Activated CD8-positive, alpha-beta T cell treated with anti-CD3 and anti-CD28 coated beads, Interleukin-2, amount 10 ng/mL, durations not matched to agents 7 days and 5 days (primary cell): ENCODE measurements around the gene ATP10D. TPM values are rescaled to one million over a fixed set of nuclear protein-coding genes. Genes with fewer than 3 reads are reported as not detected.
"Not testable (repeated sequence)": the region's sequence is repeated elsewhere in the genome, so short reads cannot be mapped to it uniquely, and the experiment has no call there.

Experiments
- ATAC-seq: fragments of 150-1000 bp; cut with Tn5 transposase; one replicate; pipeline ENCODE4 v1.10.0; 2021; ENCODE audit warnings: moderate library complexity
- CTCF ChIA-PET: fragments of 350-600 bp; sonication (Branson Sonifier 250); formaldehyde crosslinking; loops from one replicate; lab custom pipeline; 2021; ENCODE audit warnings: antibody characterized with exemption; lab: Charles Lee
- POLR2A ChIA-PET: fragments of 350-600 bp; sonication (Branson Sonifier 250); formaldehyde crosslinking; loops from one replicate; lab custom pipeline; 2021; ENCODE audit warnings: antibody characterized with exemption; lab: Charles Lee
- DNase-seq: peaks from one replicate; pipeline ENCODE4 v3.0.0-alpha.2; 2020
- H3K27ac Mint-ChIP-seq: one replicate; pipeline ENCODE4 v1.8.0; 2021; ENCODE audit warnings: mild to moderate bottlenecking, mixed read lengths
- H3K27me3 Mint-ChIP-seq: one replicate; pipeline ENCODE4 v1.8.0; 2021; ENCODE audit warnings: low read depth, mixed read lengths
- H3K36me3 Mint-ChIP-seq: one replicate; pipeline ENCODE4 v1.8.0; 2021; ENCODE audit warnings: low read depth, mixed read lengths
- H3K4me1 Mint-ChIP-seq: one replicate; pipeline ENCODE4 v1.8.0; 2021; ENCODE audit warnings: low read depth, mixed read lengths
- H3K4me3 Mint-ChIP-seq: one replicate; pipeline ENCODE4 v1.8.0; 2021; ENCODE audit warnings: mild to moderate bottlenecking, mixed read lengths
- H3K9me3 Mint-ChIP-seq: one replicate; pipeline ENCODE4 v1.8.0; 2022; ENCODE audit warnings: mixed read lengths; ENCODE audit not compliant: insufficient read depth
- total RNA-seq, 2 experiments: library from RNA; stranded (reverse); gene quantifications; one replicate each; pipeline ENCODE4 v1.2.3, GENCODE V29; 2021

Gene ATP10D
- total RNA-seq, 2 experiments from 2014 or later, result 10.1 to 11.7 TPM

- Mint-ChIP-seq H3K27ac (no peak overlapping the region), H3K36me3 (peaks cover 44% of the 10 kb centered on the region), H3K9me3 (peaks cover 20% of the 10 kb centered on the region), H3K27me3 (no peaks in the 10 kb centered on the region), H3K4me1 (peaks cover 59% of the 10 kb centered on the region), H3K4me3 (no peak overlapping the region)
- no peak for DNase-seq
- CTCF ChIA-PET, result interaction anchor here (1.0 kb wide), 1 partner anchor 28 kb away, joined by 3 read pairs; no protein-coding TSS in a partner anchor
- POLR2A ChIA-PET, result no interaction called here
- no peak for ATAC-seq
Observed at GRCh38 chr4:47535567-47536147, 50.6 kb downstream of the ATP10D start.

DNA sequence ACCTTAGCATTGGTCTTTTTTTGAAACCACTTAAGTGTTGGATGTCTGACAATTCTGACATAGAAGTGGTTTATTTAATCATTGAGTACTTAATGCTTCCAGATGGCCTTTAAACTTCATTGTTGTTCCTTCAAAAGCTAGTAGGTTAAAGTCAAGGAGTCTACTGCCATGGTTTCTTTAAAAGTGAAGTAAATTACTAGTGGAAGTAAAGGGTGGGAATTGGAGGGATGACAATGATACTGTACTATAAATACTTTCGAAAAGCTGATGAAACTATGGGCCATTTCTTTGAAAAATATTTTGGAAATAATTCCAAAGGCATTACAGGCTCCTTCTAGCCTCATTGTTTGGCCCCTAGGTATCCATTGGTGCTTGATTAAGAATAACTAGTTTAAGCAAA lies 51.9 kb downstream of the ATP10D start:
- peaks cover 46% of the 10 kb centered on the region for H3K4me1 Mint-ChIP-seq
- no peak for ATAC-seq
- H3K4me3 Mint-ChIP-seq, result no peak overlapping the region
- no peak for DNase-seq
- CTCF ChIA-PET, result interaction anchor here (1.0 to 1.4 kb wide), 4 partner anchors 26 to 66 kb away, joined by 3 to 4 read pairs (median 3); no protein-coding TSS in a partner anchor
- POLR2A ChIA-PET, result no interaction called here
- H3K9me3 Mint-ChIP-seq, result peaks cover 20% of the 10 kb centered on the region
- H3K27me3 Mint-ChIP-seq, result no peaks in the 10 kb centered on the region
- no peak overlapping the region for H3K27ac Mint-ChIP-seq
- peaks cover 45% of the 10 kb centered on the region for H3K36me3 Mint-ChIP-seq

DNA sequence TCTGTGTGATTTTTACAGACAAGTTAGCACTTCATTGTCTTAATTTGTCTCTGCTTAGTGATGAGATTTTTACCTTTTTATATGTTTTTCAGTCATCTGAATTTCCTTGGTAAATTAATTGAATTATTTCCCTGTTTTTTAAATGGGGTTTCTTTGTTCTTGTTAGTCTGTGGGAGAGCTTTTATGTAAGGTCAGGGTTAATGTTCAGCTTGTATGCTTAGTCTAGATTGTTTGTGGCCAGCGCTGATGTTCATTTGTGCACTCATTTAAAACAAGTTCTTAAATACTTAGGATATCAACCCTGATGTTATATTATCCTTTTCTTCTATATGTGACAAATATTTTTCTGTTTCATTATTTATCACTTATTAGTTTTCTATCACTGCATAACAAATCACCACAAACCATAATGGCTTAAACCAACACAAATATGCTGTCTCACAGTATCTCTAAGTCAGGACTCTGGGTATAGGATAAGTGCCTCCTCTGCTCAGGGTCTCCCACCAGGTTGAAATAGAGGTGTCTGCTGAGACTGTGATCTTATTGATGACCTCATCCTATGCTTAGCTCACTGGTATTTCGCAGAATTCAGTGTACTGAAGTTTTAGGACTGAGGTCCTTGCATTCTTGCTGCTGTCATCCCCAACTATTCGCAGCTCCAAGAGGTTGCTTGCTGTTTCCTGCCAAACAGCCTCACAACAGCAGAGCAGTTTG lies 53.2 kb downstream of the ATP10D start:
- Mint-ChIP-seq H3K36me3 (peaks cover 43% of the 10 kb centered on the region), H3K27ac (no peak overlapping the region), H3K9me3 (peaks cover 20% of the 10 kb centered on the region), H3K4me3 (no peak overlapping the region), H3K4me1 (peaks cover 33% of the 10 kb centered on the region), H3K27me3 (no peaks in the 10 kb centered on the region)
- ChIA-PET POLR2A (no interaction called here), CTCF (interaction anchor here (1.2 to 2.2 kb wide), 4 partner anchors 25 to 67 kb away, joined by 3 to 11 read pairs (median 4); no protein-coding TSS in a partner anchor)
- no peak for ATAC-seq
- DNase-seq, result no peak

GRCh38 chr4:47538825-47539154 lies 53.7 kb downstream of the ATP10D start:
- ATAC-seq (no peak), DNase-seq (no peak)
- H3K27ac Mint-ChIP-seq, result no peak overlapping the region
- H3K4me1 Mint-ChIP-seq, result peaks cover 30% of the 10 kb centered on the region
- peaks cover 41% of the 10 kb centered on the region for H3K36me3 Mint-ChIP-seq
- CTCF ChIA-PET, result interaction anchor here (2.2 kb wide), 1 partner anchor 26 kb away, joined by 11 read pairs; no protein-coding TSS in a partner anchor
- no peaks in the 10 kb centered on the region for H3K27me3 Mint-ChIP-seq
- H3K4me3 Mint-ChIP-seq, result no peak overlapping the region
- H3K9me3 Mint-ChIP-seq, result peaks cover 19% of the 10 kb centered on the region
- POLR2A ChIA-PET, result no interaction called here

GRCh38 chr4:47542640-47543039 lies 57.6 kb downstream of the ATP10D start:
- peaks cover 10% of the 10 kb centered on the region for H3K4me1 Mint-ChIP-seq
- H3K27me3 Mint-ChIP-seq, POLR2A ChIA-PET, H3K4me3 Mint-ChIP-seq, ATAC-seq, H3K9me3 Mint-ChIP-seq, DNase-seq, H3K27ac Mint-ChIP-seq: not testable (repeated sequence)
- CTCF ChIA-PET, result interaction anchor here (1.6 to 2.0 kb wide), 2 partner anchors 10 to 79 kb away, joined by 6 to 7 read pairs; partner anchors contain the start of gene COMMD8
- H3K36me3 Mint-ChIP-seq, result peaks cover 23% of the 10 kb centered on the region

- H3K36me3 Mint-ChIP-seq, result peaks cover 23% of the 10 kb centered on the region
- no peak overlapping the region for H3K27ac Mint-ChIP-seq
- DNase-seq, result no peak
- ChIA-PET CTCF (interaction anchor here (2.0 kb wide), 1 partner anchor 80 kb away, joined by 6 read pairs; the partner anchor contains the start of gene COMMD8), POLR2A (no interaction called here)
- no peaks in the 10 kb centered on the region for H3K9me3 Mint-ChIP-seq
- H3K27me3 Mint-ChIP-seq, result no peaks in the 10 kb centered on the region
- H3K4me3 Mint-ChIP-seq, result no peak overlapping the region
- H3K4me1 Mint-ChIP-seq, result peaks cover 6% of the 10 kb centered on the region
- ATAC-seq, result no peak
Observed at GRCh38 chr4:47543331-47543730, 58.3 kb downstream of the ATP10D start.

- H3K27ac Mint-ChIP-seq, H3K27me3 Mint-ChIP-seq, CTCF ChIA-PET, H3K4me1 Mint-ChIP-seq, POLR2A ChIA-PET, DNase-seq, ATAC-seq, H3K9me3 Mint-ChIP-seq, H3K4me3 Mint-ChIP-seq: not testable (repeated sequence)
- peaks cover 35% of the 10 kb centered on the region for H3K36me3 Mint-ChIP-seq
Observed at GRCh38 chr4:47550357-47550756, 65.3 kb downstream of the ATP10D start.

- Mint-ChIP-seq H3K36me3 (peaks cover 31% of the 10 kb centered on the region), H3K27me3 (no peaks in the 10 kb centered on the region), H3K4me3 (no peak overlapping the region), H3K4me1 (no peaks in the 10 kb centered on the region), H3K9me3 (no peaks in the 10 kb centered on the region), H3K27ac (no peak overlapping the region)
- ATAC-seq (no peak), DNase-seq (no peak)
- POLR2A ChIA-PET, result no interaction called here
- CTCF ChIA-PET, result no interaction called here
Observed at GRCh38 chr4:47550899-47551548, 65.9 kb downstream of the ATP10D start.

GRCh38 chr4:47551682-47552081 lies 66.6 kb downstream of the ATP10D start:
- Mint-ChIP-seq H3K9me3 (no peaks in the 10 kb centered on the region), H3K27me3 (no peaks in the 10 kb centered on the region), H3K4me3 (no peak overlapping the region), H3K36me3 (peaks cover 27% of the 10 kb centered on the region), H3K4me1 (no peaks in the 10 kb centered on the region), H3K27ac (no peak overlapping the region)
- ChIA-PET POLR2A (no interaction called here), CTCF (no interaction called here)
- no peak for DNase-seq
- no peak for ATAC-seq

DNA sequence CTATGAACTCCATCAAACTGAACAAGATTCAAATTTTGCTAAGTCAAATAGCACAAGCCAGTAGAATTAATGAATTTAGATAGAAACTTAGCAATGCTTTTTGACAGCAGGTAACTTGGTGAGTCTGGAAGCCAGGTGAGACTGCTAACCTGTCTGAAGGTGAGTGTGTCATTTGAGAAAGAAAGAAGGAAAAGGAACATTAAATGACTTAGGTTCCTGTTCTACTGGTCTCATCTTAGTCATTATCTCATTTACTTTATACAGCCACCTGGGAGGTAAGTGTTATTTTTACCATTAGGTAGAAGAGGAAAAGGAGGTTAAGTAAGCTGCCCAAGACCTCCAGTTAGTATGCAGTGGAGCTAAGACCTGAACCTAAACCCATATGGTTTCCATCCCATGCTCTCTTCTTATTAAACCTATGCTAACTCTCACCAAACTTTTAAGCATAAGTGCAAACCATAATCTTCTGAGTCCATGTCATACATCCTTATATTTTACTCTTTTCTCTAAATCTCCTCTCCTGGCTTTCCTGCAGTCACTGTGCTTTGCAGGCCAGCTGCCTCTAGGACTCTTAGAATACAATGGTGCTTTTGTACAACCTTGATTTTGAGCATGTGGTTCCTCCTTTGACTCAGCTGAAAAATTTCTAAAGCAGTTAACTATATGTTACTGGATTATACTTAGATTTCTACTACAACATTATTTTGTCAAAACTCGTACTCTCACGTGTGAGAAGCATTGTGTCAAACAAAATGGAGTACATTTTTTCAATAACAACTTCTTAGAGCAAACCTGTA lies 68.5 kb downstream of the ATP10D start:
- DNase-seq (no peak), ATAC-seq (no peak)
- H3K9me3 Mint-ChIP-seq, result no peaks in the 10 kb centered on the region
- CTCF ChIA-PET, result interaction anchor here (1.0 kb wide), 1 partner anchor 43 kb away, joined by 3 read pairs; no protein-coding TSS in a partner anchor
- no peaks in the 10 kb centered on the region for H3K27me3 Mint-ChIP-seq
- H3K27ac Mint-ChIP-seq, result no peak overlapping the region
- no peaks in the 10 kb centered on the region for H3K4me1 Mint-ChIP-seq
- H3K4me3 Mint-ChIP-seq, result no peak overlapping the region
- POLR2A ChIA-PET, result no interaction called here
- H3K36me3 Mint-ChIP-seq, result peaks cover 19% of the 10 kb centered on the region

DNA sequence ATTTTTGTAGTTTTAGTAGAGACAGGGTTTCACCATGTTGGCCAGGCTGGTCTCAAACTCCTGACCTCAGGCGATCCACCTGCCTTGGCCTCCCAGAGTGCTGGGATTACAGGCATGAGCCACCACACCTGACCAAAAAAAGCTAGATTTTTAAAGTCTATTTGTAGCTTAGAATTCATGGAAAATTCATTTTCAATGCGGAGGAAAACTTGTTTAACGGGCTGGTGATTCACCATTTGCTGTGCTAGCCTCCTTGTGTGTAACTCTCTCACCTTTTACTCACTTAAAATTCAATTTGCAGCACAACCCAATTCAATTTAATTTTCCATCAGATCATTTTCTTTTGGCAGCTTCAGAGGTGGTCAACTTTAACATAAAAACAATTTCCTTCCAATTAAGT lies 70.8 kb downstream of the ATP10D start:
- POLR2A ChIA-PET, H3K4me1 Mint-ChIP-seq, H3K9me3 Mint-ChIP-seq, H3K27ac Mint-ChIP-seq, H3K36me3 Mint-ChIP-seq, H3K4me3 Mint-ChIP-seq, ATAC-seq, H3K27me3 Mint-ChIP-seq, DNase-seq: not testable (repeated sequence)
- CTCF ChIA-PET, result interaction anchor here (0.8 to 1.4 kb wide), 3 partner anchors 8 to 72 kb away, joined by 3 read pairs; no protein-coding TSS in a partner anchor
